ENCODE measurements around the gene RTP5.

GRCh38 chr2:241896746-241897201 lies 27.2 kb downstream of the RTP5 start:
- TF ChIP-seq CTCF (IDR thresholded peaks at IDR 0.05; ENCODE audit: insufficient read depth, low read length, poor library complexity, severe bottlenecking) (no peak), EZH2phosphoT487 (conservative IDR thresholded peaks at IDR 0.05; ENCODE audit: low read length) (no peak)
